H1 (cell line): ENCODE data around the gene ARID5A. TPM values are rescaled to one million over a fixed set of nuclear protein-coding genes. Genes with fewer than 3 reads are reported as not detected.
A peak's percentile ranks its signal among the peaks of the same experiment; 100 is the strongest.

Experiments used
- CTCF ChIA-PET: fragments of 300-600 bp; sonication (Branson Sonifier 250); formaldehyde crosslinking; loops from one replicate; lab custom pipeline; 2021; ENCODE audit not compliant: partially characterized antibody; lab: Charles Lee
- POLR2A ChIA-PET: fragments of 300-600 bp; sonication (Branson Sonifier 250); formaldehyde crosslinking; loops from one replicate; lab custom pipeline; 2021; ENCODE audit warnings: inconsistent platforms; ENCODE audit not compliant: partially characterized antibody; lab: Charles Lee
- DNase-seq, 2 experiments: peaks; one replicate each; pipeline versions ENCODE4 v3.0.0 to v3.0.0-alpha.2; 2010 to 2022; ENCODE audit warnings: low spot score in 2 of 2, low read depth in 1 of 2, mixed read lengths in 1 of 2
- FAIRE-seq: peaks from 2 replicates; lab custom pipeline; 2011; peaks lifted over from hg19 to GRCh38; lab: Jason Lieb, UNC
- H2AFZ ChIP-seq: 2 replicates; pipeline ENCODE4 v1.8.1; 2012; ENCODE audit warnings: low read length, inconsistent platforms
- H2AK5ac ChIP-seq: 2 replicates; pipeline ENCODE4 v1.6.1; 2013; ENCODE audit warnings: low read depth, low read length
- H2BK120ac ChIP-seq: replicated peaks from 2 replicates; pipeline ENCODE3; 2013; ENCODE audit warnings: low read depth, low read length, inconsistent platforms
- H2BK12ac ChIP-seq: 2 replicates; pipeline ENCODE4 v1.6.1; 2013; ENCODE audit warnings: low read depth, low read length
- H2BK15ac ChIP-seq: 2 replicates; pipeline ENCODE4 v1.6.1; 2013; ENCODE audit warnings: low read length
- H2BK20ac ChIP-seq: 2 replicates; pipeline ENCODE4 v1.6.1; 2013; ENCODE audit warnings: low read length
- H2BK5ac ChIP-seq: 2 replicates; pipeline ENCODE4 v1.6.1; 2013; ENCODE audit warnings: low read depth, low read length
- H3K14ac ChIP-seq: 2 replicates; pipeline ENCODE4 v1.6.1; 2013; ENCODE audit warnings: inconsistent platforms; ENCODE audit not compliant: insufficient read length
- H3K18ac ChIP-seq: 2 replicates; pipeline ENCODE4 v1.6.1; 2013; ENCODE audit warnings: low read length; ENCODE audit errors: extremely low read depth
- H3K23ac ChIP-seq: 2 replicates; pipeline ENCODE4 v1.6.1; 2013; ENCODE audit warnings: inconsistent platforms; ENCODE audit not compliant: insufficient read length
- H3K23me2 ChIP-seq: 2 replicates; pipeline ENCODE4 v1.6.1; 2013; ENCODE audit warnings: low read depth, low read length
- H3K27ac ChIP-seq: 2 replicates; pipeline ENCODE4 v1.6.1; 2011; ENCODE audit warnings: low read depth, low read length, inconsistent platforms
- H3K27me3 ChIP-seq, 4 experiments: replicated peaks in 1 of 4; 1 replicate in 1 of 4; 2 replicates in 3 of 4; pipeline versions ENCODE4 v1.6.1 to v1.8.1; 2011 to 2013; ENCODE audit warnings: low read length in 3 of 4, mild to moderate bottlenecking in 3 of 4, inconsistent platforms in 2 of 4, mixed read lengths in 2 of 4, moderate library complexity in 1 of 4; ENCODE audit not compliant: control insufficient read depth in 3 of 4, insufficient read depth in 3 of 4; ENCODE audit errors: extremely low read depth in 1 of 4
- H3K36me3 ChIP-seq, 4 experiments: 2 replicates each; pipeline versions ENCODE4 v1.6.1 to v1.8.1; 2011 to 2013; ENCODE audit warnings: mild to moderate bottlenecking in 4 of 4, low read length in 3 of 4, moderate library complexity in 2 of 4, control low read depth in 1 of 4, inconsistent platforms in 1 of 4; ENCODE audit not compliant: insufficient read depth in 4 of 4, control insufficient read depth in 2 of 4
- H3K4ac ChIP-seq: replicated peaks from 2 replicates; pipeline ENCODE3; 2013; ENCODE audit warnings: low read length, low read depth, mixed read lengths, inconsistent platforms; ENCODE audit not compliant: insufficient read length
- H3K4me1 ChIP-seq, 4 experiments: replicated peaks in 1 of 4; 1 replicate in 1 of 4; 2 replicates in 3 of 4; pipeline versions ENCODE4 v1.6.1 to v1.8.1; 2011 to 2013; ENCODE audit warnings: low read length in 3 of 4, inconsistent platforms in 2 of 4, mixed read lengths in 1 of 4; ENCODE audit not compliant: insufficient read depth in 4 of 4, control insufficient read depth in 3 of 4
- H3K4me2 ChIP-seq, 2 experiments: 2 replicates each; pipeline versions ENCODE4 v1.6.1 to v1.8.1; 2011 to 2013; ENCODE audit warnings: low read depth in 2 of 2, low read length in 2 of 2, control low read depth in 1 of 2, inconsistent platforms in 1 of 2, mild to moderate bottlenecking in 1 of 2; ENCODE audit not compliant: insufficient read depth in 1 of 2
- H3K4me3 ChIP-seq, 4 experiments: fragments of 200-600, 300-600 bp in 1 of 4; sonication (generic), shearing (Covaris generic), sonication (Bioruptor Twin) in 1 of 4; 2 replicates each; pipeline versions ENCODE4 v1.5.1 to v1.8.1; 2011 to 2016; ENCODE audit warnings: low read length in 4 of 4, low read depth in 3 of 4, control low read depth in 2 of 4, inconsistent platforms in 2 of 4, mild to moderate bottlenecking in 2 of 4, mixed read lengths in 1 of 4, moderate library complexity in 1 of 4; ENCODE audit not compliant: insufficient read depth in 2 of 4; ENCODE audit errors: extremely low read depth in 1 of 4
- H3K56ac ChIP-seq: replicated peaks from 2 replicates; pipeline ENCODE3; 2013; ENCODE audit warnings: low read depth, mild to moderate bottlenecking, mixed read lengths, low read length, inconsistent platforms; ENCODE audit not compliant: insufficient read length
- H3K79me1 ChIP-seq: 2 replicates; pipeline ENCODE4 v1.6.1; 2013; ENCODE audit warnings: low read depth, low read length, control low read depth
- H3K79me2 ChIP-seq, 2 experiments: 2 replicates each; pipeline versions ENCODE4 v1.6.1 to v1.8.1; 2012 to 2013; ENCODE audit warnings: low read length in 2 of 2, mild to moderate bottlenecking in 2 of 2, inconsistent platforms in 1 of 2; ENCODE audit not compliant: insufficient read depth in 2 of 2, control insufficient read depth in 1 of 2
- H3K9ac ChIP-seq, 4 experiments: replicated peaks in 1 of 4; 1 replicate in 1 of 4; 2 replicates in 3 of 4; pipeline versions ENCODE4 v1.6.1 to v1.8.1; 2011 to 2013; ENCODE audit warnings: low read depth in 3 of 4, low read length in 3 of 4, control low read depth in 2 of 4, mild to moderate bottlenecking in 2 of 4, moderate library complexity in 2 of 4, inconsistent platforms in 1 of 4; ENCODE audit errors: extremely low read depth in 1 of 4
- H3K9me3 ChIP-seq, 2 experiments: 2 replicates each; pipeline versions ENCODE4 v1.6.1 to v1.8.1; 2012 to 2013; ENCODE audit warnings: mild to moderate bottlenecking in 2 of 2, moderate library complexity in 2 of 2, control low read depth in 1 of 2, inconsistent platforms in 1 of 2, low read depth in 1 of 2, low read length in 1 of 2, mixed read lengths in 1 of 2; ENCODE audit not compliant: insufficient read depth in 2 of 2
- H4K20me1 ChIP-seq, 2 experiments: replicated peaks in 1 of 2; 2 replicates each; pipeline versions ENCODE3 to v1.8.1; 2011 to 2013; ENCODE audit warnings: inconsistent platforms in 2 of 2, low read length in 2 of 2, mild to moderate bottlenecking in 1 of 2; ENCODE audit not compliant: insufficient read depth in 2 of 2, control insufficient read depth in 1 of 2
- H4K5ac ChIP-seq: 2 replicates; pipeline ENCODE4 v1.6.1; 2013; ENCODE audit warnings: low read length, low read depth, mixed read lengths, inconsistent platforms; ENCODE audit not compliant: insufficient read length
- H4K8ac ChIP-seq: 2 replicates; pipeline ENCODE4 v1.8.0; 2013; ENCODE audit warnings: mild to moderate bottlenecking, moderate library complexity, low read length, inconsistent platforms; ENCODE audit not compliant: insufficient read depth; ENCODE audit errors: extremely low read depth
- H4K91ac ChIP-seq: replicated peaks from 2 replicates; pipeline ENCODE3; 2013; ENCODE audit warnings: low read length, mixed read lengths, inconsistent platforms; ENCODE audit not compliant: insufficient read length
- ATF3 ChIP-seq: IDR thresholded peaks from 2 replicates; pipeline ENCODE4 v1.6.1; 2011; ENCODE audit warnings: low read depth, mild to moderate bottlenecking, low read length; ENCODE audit not compliant: insufficient read depth
- POLR2A ChIP-seq, 2 experiments: IDR thresholded peaks; 1 replicate in 1 of 2; 2 replicates in 1 of 2; pipeline ENCODE4 v1.6.1; 2011; ENCODE audit warnings: low read depth in 2 of 2, low read length in 2 of 2, mild to moderate bottlenecking in 2 of 2; ENCODE audit errors: control extremely low read depth in 1 of 2
- RBBP5 ChIP-seq: IDR thresholded peaks from 2 replicates; pipeline ENCODE4 v1.7.1; 2012; ENCODE audit warnings: low read depth, mild to moderate bottlenecking, inconsistent platforms, low read length, moderate library complexity, borderline replicate concordance
- RFX5 ChIP-seq: IDR thresholded peaks from 2 replicates; pipeline ENCODE4 v1.6.1; 2011; ENCODE audit warnings: low read depth, low read length, improper control_type of control experiment, borderline replicate concordance
- WGBS, 2 experiments: shearing (Covaris generic) in 1 of 2; methylation state at CpG; one replicate each; pipeline versions ENCODE4 v1.1.6 to v1.1.7; 2013 to 2015; ENCODE audit warnings: low lambda C conversion rate in 2 of 2, mixed read lengths in 2 of 2, inconsistent platforms in 1 of 2, low coverage in 1 of 2, missing lambda C conversion rate in 1 of 2; ENCODE audit not compliant: insufficient replicate concordance in 2 of 2, insufficient coverage in 1 of 2, insufficient read length in 1 of 2; ENCODE audit errors: extremely low coverage in 1 of 2, missing lambda C conversion rate in 1 of 2; 5-methylcytosine and 5-hydroxymethylcytosine counted together
- polyA plus RNA-seq, 7 experiments: library from polyadenylated mRNA; depleted of rRNA in 3 of 7; stranded (reverse) in 5 of 7; unstranded in 2 of 7; fragments of >200 nt in 5 of 7; fragments of 200-250 nt in 2 of 7; gene quantifications; 1 replicate in 5 of 7; 2 replicates in 1 of 7; 4 replicates in 1 of 7; pipeline versions ENCODE4 v1.2.1 to v1.2.3, GENCODE V29; 2011 to 2013; ENCODE audit warnings: missing spikeins in 2 of 7, mixed read lengths in 2 of 7
- total RNA-seq: library from RNA; stranded (reverse); fragmentation: NEBNext Ultra II Directional; extraction: Animal tissue kit (Norgen Biotek cat#: 25700); gene quantifications from 2 replicates; pipeline ENCODE4 v1.2.1, GENCODE V29; 2021

ARID5A gene
- total and polyA plus RNA-seq, 2 of the 8 experiments (the other 6 are each of a cell fraction or from before 2014, with no cell fraction given) = 3.3 to 5.3 TPM

GRCh38 chr2:96505231-96505889, 31.2 kb upstream of the ARID5A start, which contains the start of gene NEURL3:
Gene NEURL3, minus strand, starts transcription at chr2:96505357. Its CDS starts 71 bp downstream, at chr2:96505286.
- Histone ChIP-seq H3K4me3 (no peak within 1 kb of the TSS), H2AFZ (no peak within 1 kb of the TSS), H2BK5ac (no peak within 1 kb of the TSS), H3K27me3 (peaks cover 4 to 12% (median 10%) of the 10 kb centered on the region in 4 experiments), H3K18ac (no peak within 1 kb of the TSS), H3K23me2 (no peaks in the 10 kb centered on the region; the same call in 1 of the 2 replicates), H3K4ac (no peak within 1 kb of the TSS), H3K56ac (no peak within 1 kb of the TSS), H3K27ac (no peak within 1 kb of the TSS), H3K4me2 (no peak within 1 kb of the TSS), H2BK120ac (no peak within 1 kb of the TSS), H4K20me1 (no peaks in the 10 kb centered on the region), H3K36me3 (no peaks in the 10 kb centered on the region), H4K91ac (no peak within 1 kb of the TSS), H2BK12ac (no peak within 1 kb of the TSS), H3K23ac (no peak within 1 kb of the TSS), H4K5ac (no peak within 1 kb of the TSS), H3K79me2 (no peaks in the 10 kb centered on the region), H3K4me1 (peaks cover 0 to 6% (median 5%) of the 10 kb centered on the region in 4 experiments; a peak in 3 of 7 replicates), H3K9ac (no peak within 1 kb of the TSS), H4K8ac (no peak within 1 kb of the TSS), H3K14ac (no peak within 1 kb of the TSS), H2BK20ac (no peak within 1 kb of the TSS), H2AK5ac (no peak within 1 kb of the TSS), H3K79me1 (no peaks in the 10 kb centered on the region), H3K9me3 (no peaks in the 10 kb centered on the region), H2BK15ac (no peak within 1 kb of the TSS)
- CTCF ChIA-PET = interaction anchor here (0.6 to 10.3 kb wide), 9 partner anchors 9 to 337 kb away, joined by 3 to 171 read pairs (median 4); no protein-coding TSS in a partner anchor
- peak in 1 of 2 experiments; percentile 32 for DNase-seq
- TF ChIP-seq RBBP5 (no peak), POLR2A (IDR thresholded peaks at IDR 0.05; ENCODE audit: control extremely low read depth in 1 of 2, low read depth in 2 of 2, low read length in 2 of 2) (no peak), ATF3 (no peak), RFX5 (no peak)
- no peak for FAIRE-seq
- POLR2A ChIA-PET = no interaction called here
- 85% methylated on average over 9 of the region's 9 CpGs; no CpG with 5 or more reads in 1 of the 2 experiments for WGBS, 2 experiments
